ENCODE data around the gene PIGU.
A peak's percentile ranks its signal among the peaks of the same experiment; 100 is the strongest.
"Not testable (repeated sequence)": the region's sequence is repeated elsewhere in the genome, so short reads cannot be mapped to it uniquely, and the experiment has no call there.

Gene PIGU

GRCh38 chr20:34530342-34530741, 146.6 kb downstream of the PIGU start:
- DNase-seq = no peak

GRCh38 chr20:34529742-34530141, 147.2 kb downstream of the PIGU start:
- no peak for DNase-seq

GRCh38 chr20:34528921-34529297, 148.0 kb downstream of the PIGU start:
- DNase-seq = no peak

- no peak for DNase-seq
These were observed 149.9 kb downstream of the PIGU start for GRCh38 chr20:34527016-34527415.

GRCh38 chr20:34526466-34526865, 150.4 kb downstream of the PIGU start:
- no peak for DNase-seq

GRCh38 chr20:34525709-34526416, 151.0 kb downstream of the PIGU start:
- no peak for DNase-seq

- DNase-seq = no peak
These were observed 151.6 kb downstream of the PIGU start for GRCh38 chr20:34525342-34525708.

- DNase-seq = no peak
These were observed 152.5 kb downstream of the PIGU start for GRCh38 chr20:34524426-34524825.

- peak; percentile 58 for DNase-seq
These were observed 153.7 kb downstream of the PIGU start for GRCh38 chr20:34522969-34523871.

GRCh38 chr20:34519841-34520240, 157.1 kb downstream of the PIGU start:
- not testable (repeated sequence) for DNase-seq

- not testable (repeated sequence) for DNase-seq
These were observed 158.0 kb downstream of the PIGU start for GRCh38 chr20:34518863-34519262.

GRCh38 chr20:34517114-34517505, 159.8 kb downstream of the PIGU start:
- DNase-seq = no peak

GRCh38 chr20:34516247-34517113, 160.4 kb downstream of the PIGU start, which contains the start of gene DYNLRB1:
Gene DYNLRB1, plus strand, starts transcription at chr20:34516422. Its CDS starts 37 bp downstream, at chr20:34516459.
- DNase-seq = peak; percentile 95

- peak; percentile 73 for DNase-seq
These were observed 161.2 kb downstream of the PIGU start for GRCh38 chr20:34515484-34516246.

- no peak for DNase-seq
These were observed 161.9 kb downstream of the PIGU start for GRCh38 chr20:34514897-34515483.

- not testable (repeated sequence) for DNase-seq
These were observed 162.9 kb downstream of the PIGU start for GRCh38 chr20:34514034-34514433.

GRCh38 chr20:34512955-34513419, 163.9 kb downstream of the PIGU start:
- no peak for DNase-seq

- no peak for DNase-seq
These were observed 164.5 kb downstream of the PIGU start for GRCh38 chr20:34512266-34512954.

GRCh38 chr20:34511891-34512265, 165.0 kb downstream of the PIGU start:
- DNase-seq = no peak

GRCh38 chr20:34510575-34510974, 166.3 kb downstream of the PIGU start:
- no peak for DNase-seq

All from activated naive CD4-positive, alpha-beta T cell treated with Interleukin-2 at 50 U/mL for 16 hours (primary cell).